BLaER1 (cell line): ENCODE results near the gene FAM89A.

ENCODE experiments used
- H3K27ac ChIP-seq: shearing (Covaris generic); formaldehyde crosslinking; 2 replicates; pipeline ENCODE4 v1.8.1; 2022
- H3K27me3 ChIP-seq: shearing (Covaris generic); formaldehyde crosslinking; 2 replicates; pipeline ENCODE4 v1.8.1; 2022
- H3K36me3 ChIP-seq: shearing (Covaris generic); formaldehyde crosslinking; 2 replicates; pipeline ENCODE4 v1.8.1; 2022
- H3K4me1 ChIP-seq: shearing (Covaris generic); formaldehyde crosslinking; 2 replicates; pipeline ENCODE4 v1.8.1; 2022
- H3K4me2 ChIP-seq: shearing (Covaris generic); formaldehyde crosslinking; 2 replicates; pipeline ENCODE4 v1.8.1; 2022
- H3K4me3 ChIP-seq: shearing (Covaris generic); formaldehyde crosslinking; 2 replicates; pipeline ENCODE4 v1.8.1; 2022
- H3K9ac ChIP-seq: shearing (Covaris generic); formaldehyde crosslinking; 2 replicates; pipeline ENCODE4 v1.8.1; 2022
- H3K9me3 ChIP-seq: shearing (Covaris generic); formaldehyde crosslinking; 2 replicates; pipeline ENCODE4 v1.8.1; 2022
- H4K20me1 ChIP-seq: shearing (Covaris generic); formaldehyde crosslinking; 2 replicates; pipeline ENCODE4 v1.8.1; 2022
- Cebpa-rat ChIP-seq: shearing (Covaris generic); IDR thresholded peaks from 2 replicates; pipeline ENCODE4 v1.8.1; 2022

FAM89A gene

GRCh38 chr1:230970432-230970831, 69.6 kb downstream of the FAM89A start:
- no peak for TF ChIP-seq Cebpa-rat
- H3K4me1 ChIP-seq = peaks cover 28% of the 10 kb centered on the region

More at GRCh38 chr1:230970432-230970831, 69.6 kb downstream of the FAM89A start:
- Histone ChIP-seq H3K9me3 (0 out of 2 replicates have a peak, but pooled peaks cover 2% of the 10 kb centered on the region), H3K4me3 (no peak overlapping the region), H3K27ac (no peak overlapping the region), H3K27me3 (no peaks in the 10 kb centered on the region), H4K20me1 (peaks cover 25% of the 10 kb centered on the region; the same call in 1 of the 2 replicates), H3K36me3 (peaks cover 10% of the 10 kb centered on the region), H3K9ac (no peak overlapping the region), H3K4me2 (no peak overlapping the region)
